Adrenal gland (tissue), 5 donors: ENCODE measurements around the gene ZBTB5.

Experiments
- CTCF ChIP-seq, 6 experiments: fragments of 450-650 bp in 4 of 6; fragments of 200-600 bp in 2 of 6; sonication (generic) in 1 of 6; IDR thresholded peaks; 1 replicate in 5 of 6; 2 replicates in 1 of 6; pipeline versions ENCODE4 v1.5.1 to v1.8.0; 2016 to 2021; ENCODE audit warnings: antibody characterized with exemption in 6 of 6, mild to moderate bottlenecking in 2 of 6, moderate library complexity in 1 of 6
- POLR2A ChIP-seq, 2 donors: fragments of 450-650 bp; IDR thresholded peaks; one replicate each; pipeline ENCODE4 v1.6.1; 2017; ENCODE audit warnings: antibody characterized with exemption in 2 of 2, mild to moderate bottlenecking in 2 of 2, moderate library complexity in 1 of 2
- donor health status: DM: no; HTN: no; CAD: no.

GRCh38 chr9:37428345-37428744 is 36.9 kb downstream of the ZBTB5 start:
- no peak for TF ChIP-seq CTCF (IDR thresholded peaks at IDR 0.05)
- no peak for TF ChIP-seq POLR2A (IDR thresholded peaks at IDR 0.05)
